GM18519 (cell line): ENCODE measurements around the gene KPNA2.
"Not testable (repeated sequence)": the region's sequence is repeated elsewhere in the genome, so short reads cannot be mapped to it uniquely, and the experiment has no call there.

ENCODE experiments used
- ATAC-seq: cut with Tn5 transposase; IDR thresholded peaks from one replicate; pipeline ENCODE4 v1.9.1; 2021; ENCODE audit warnings: mild to moderate bottlenecking, moderate library complexity; ENCODE audit not compliant: unreplicated experiment, low FRiP score

The KPNA2 gene

DNA sequence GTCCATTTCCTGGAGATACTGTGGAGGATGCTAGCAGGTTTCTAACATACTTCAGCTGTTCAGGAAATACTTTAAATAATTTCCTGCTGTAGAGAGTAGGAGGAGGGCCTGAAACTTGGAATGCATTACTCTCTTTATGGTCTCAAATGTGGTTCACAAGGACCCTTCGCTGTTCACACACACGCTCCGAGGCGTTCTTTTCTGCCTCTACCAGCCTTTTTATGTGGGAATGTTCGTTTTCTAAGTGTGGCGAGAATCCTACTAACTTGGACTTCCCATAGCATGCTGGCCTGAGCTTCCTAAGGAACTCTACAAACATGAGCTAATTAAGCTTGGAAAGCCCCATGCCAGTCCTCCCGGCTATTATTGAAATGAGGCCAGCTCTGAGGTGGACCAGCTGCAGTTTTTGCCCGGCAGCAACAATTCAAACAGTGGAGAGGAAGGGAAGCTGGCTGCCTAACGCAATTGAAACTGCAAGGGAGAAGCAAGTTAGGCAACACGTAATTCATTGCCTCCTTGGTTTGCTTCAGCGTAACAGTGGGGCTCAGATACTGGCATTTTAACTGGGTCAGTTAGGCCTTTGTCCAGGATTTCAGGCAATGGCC, 18.9 kb downstream of the KPNA2 start:
- no peak for ATAC-seq

DNA sequence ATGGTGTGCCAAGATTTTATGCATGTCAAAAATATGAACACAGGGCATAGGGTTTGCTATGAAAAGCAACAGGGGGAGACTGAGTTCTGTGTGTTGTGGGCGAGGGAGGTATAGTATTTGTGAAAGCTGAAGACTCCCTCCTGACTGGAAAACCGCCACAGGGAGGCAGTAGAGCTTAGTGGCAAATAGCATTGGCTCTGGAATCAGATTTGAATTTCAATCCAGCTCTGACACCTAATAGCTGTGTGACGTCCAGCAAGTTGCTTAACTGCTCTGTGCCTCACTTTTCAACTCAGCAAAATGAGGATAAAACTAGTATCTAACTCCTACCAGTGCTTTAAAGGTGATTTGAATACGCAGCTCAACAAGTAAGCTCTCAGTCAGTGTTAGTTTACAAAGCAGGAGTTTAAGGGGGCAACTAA, 22.0 kb downstream of the KPNA2 start:
- no peak for ATAC-seq

DNA sequence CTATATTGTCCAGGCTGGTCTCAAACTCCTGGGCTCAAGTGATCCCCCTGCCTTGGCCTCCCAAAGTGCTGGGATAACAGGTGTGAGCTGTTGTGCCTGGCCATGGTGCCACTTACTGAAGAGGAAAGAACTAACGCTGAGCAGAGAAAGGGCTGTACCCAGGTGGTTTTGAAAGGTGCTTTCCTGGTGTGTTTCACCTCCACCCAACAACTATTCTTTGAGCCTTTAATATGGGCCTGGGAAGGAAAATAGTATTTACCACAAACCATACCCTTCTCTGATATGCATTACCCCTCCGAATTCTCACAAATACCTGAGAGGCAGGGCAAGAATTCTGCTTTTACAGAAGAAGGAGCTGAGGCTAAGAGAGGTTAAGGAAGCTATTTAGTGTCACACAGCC, 24.8 kb downstream of the KPNA2 start:
- no peak for ATAC-seq

DNA sequence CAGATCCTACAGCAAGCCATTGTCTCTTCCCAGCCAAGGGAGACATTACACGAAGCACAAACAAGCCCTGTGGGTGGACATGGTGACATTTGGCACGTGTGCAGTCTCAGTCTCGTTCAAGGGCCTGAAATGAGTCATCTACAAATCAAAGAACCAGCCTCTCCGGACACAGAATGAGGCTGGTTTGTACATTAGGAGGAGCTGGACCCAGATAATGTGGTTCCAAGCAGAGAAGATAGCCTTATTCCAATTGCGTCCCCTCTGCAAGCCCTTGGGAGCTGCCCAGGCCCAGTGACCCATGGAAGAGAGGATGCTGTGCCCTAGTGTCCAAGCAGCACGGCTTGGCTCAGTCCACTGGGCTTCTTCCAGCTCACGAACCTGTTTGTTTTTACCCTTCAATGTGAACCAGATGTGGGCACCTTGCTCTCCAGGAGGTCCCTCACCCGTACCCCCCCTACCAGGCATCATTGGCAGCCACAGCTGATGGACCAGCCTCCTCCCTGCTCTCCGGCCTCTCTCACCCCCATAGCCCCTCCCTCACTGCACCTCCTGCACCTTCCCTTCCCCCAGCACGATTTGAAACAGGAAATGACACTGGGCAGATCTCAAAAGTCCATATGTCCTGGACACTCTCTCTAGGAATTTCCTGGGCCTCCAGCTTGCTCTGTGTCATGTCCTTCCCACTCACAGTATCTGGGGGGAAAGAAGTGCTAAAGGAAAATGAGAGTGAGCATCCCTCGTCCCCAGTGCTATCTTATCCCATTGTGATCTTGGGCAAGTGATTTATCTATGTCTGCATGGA, 26.2 kb downstream of the KPNA2 start:
- no peak for ATAC-seq

DNA sequence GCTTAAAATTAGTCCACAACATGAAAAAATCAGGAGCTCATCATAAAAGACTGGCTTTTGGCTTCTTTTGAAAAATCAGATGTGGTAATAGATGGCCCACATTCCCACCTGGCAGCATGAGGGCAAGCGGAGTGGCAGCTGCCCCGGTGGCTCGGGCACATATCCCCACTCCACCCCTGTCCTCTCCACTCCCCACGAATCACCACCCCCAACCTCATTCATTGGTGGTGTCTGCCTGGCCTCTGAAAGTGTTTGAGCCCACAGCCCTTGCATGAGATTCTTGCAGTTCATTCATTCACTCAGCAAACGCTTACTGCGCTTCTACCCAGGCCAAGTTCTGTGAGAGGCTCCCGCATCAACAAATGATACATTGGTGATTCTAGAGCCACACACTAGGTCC, 29.8 kb downstream of the KPNA2 start:
- not testable (repeated sequence) for ATAC-seq

DNA sequence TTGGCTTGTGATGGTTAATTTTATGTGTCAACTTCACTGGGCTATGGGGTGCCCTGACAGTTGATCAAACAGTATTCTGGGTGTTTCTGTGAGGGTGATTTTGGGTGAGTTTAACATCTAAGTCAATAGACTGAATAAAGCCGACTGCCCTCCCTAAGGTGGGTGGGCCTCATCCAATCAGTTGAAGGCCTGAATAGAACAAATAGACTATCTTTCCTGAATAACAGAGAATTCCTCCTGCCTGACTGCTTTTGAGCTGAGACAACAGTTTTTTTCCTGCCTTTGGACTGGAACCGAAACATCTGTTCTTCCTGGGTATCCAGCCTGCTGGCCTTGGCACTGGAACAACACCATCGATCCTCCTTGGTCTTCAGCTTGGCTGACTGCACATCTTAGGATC, 33.0 kb downstream of the KPNA2 start:
- ATAC-seq = not testable (repeated sequence)

DNA sequence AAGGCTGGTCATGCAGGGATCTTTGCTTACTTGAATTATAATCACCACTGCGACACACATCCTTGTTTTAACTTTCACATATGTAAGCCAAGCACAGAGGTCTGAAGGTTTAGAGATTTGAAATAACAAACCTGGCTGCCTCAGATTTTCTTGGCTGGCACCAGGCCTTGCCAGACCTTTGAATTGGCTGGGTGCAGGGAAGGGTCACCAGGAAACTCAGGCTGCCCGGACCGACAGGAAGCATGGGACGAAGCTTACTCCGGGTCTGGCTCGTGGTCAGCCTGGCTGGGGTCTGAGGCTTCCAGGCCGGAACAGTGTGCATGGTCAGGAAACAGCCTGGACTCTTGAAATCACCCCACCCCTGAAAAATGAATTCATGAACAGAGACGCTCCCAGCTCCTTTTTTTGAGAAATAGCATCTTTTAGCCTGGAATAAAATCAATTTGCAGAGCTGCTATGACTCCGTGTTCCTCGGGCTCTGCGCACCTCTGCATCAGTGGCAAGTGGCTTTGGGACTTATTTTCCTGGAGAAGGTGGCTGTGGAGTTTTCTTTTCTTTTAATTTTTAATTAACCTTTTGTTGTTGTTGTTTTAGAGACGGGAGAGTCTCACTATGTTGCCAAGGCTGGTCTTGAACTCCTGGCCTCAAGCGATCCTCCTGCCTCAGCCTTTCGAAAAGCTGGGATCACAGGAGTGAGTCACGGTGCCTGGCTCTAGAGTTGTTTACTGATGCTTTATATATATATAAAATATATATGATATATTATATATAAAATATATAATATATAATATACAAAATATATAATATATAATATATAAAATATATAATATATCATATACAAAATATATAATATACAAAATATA, 35.3 kb downstream of the KPNA2 start:
- ATAC-seq = not testable (repeated sequence)

DNA sequence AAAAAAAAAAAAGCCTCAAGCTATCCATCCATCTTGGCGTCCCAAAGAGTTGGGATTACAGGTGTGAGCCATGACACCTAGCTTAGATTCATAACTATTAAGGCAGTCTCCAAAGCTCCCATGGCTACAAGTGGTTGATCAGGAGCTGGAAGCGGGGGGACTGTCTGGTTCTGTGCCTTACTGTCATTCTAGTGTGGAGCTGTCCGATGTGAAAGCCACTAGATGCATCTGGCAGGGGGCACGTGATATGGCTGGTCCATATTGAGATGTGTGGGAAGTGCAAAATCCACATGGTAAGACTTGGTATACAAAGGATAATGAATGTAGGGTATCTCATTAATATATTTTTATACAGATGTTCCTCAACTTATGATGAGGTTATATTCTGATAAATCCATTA, 38.7 kb downstream of the KPNA2 start:
- ATAC-seq = no peak

DNA sequence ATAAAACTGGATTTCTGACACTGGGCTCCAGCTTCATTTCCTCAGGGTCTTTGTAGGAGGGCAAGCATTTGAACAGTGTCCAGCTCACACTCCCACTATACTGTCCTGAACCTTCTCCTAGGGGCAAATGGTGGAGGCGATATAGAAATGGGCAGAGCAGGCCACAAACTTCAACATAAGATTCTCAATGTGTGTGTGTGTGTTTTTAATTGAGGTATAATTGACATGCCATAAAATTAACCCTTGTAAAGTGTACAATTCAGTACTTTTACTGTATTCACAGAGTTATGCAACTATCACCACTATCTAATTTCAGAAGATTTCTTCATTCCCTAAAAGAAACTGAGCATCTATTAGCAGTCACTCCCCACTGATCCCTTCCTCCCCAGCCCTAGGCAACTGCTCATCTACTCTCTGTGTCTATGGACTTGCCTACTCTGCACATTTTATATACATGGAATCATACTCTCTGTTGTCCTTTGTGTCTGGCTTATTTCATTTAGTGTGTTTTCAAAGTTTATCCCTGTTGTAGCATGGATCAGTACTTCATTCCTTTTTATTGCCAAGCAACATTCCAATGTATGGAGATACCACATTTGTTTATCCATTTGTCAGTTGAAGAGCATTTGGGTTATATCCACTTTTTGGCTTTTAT, 40.5 kb downstream of the KPNA2 start:
- not testable (repeated sequence) for ATAC-seq

DNA sequence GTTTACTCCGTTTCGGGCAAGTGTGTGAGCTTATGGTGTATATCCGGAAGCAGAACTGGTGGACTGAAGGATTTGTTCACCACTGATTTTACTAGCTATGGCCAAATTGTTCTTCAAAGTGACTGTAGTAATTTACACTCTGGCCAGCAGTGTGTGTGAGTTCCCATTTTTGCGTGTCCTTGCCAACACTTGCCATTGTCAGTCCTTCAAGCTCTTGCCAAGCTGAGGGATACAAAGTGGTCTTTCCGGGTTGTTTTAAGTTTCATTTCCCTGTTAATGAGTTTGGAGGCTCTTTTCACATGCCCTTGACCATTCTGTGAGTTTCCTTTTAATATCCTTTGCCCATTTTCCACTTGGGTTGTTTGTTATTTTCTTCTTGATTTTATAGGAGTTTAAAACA, 42.0 kb downstream of the KPNA2 start:
- ATAC-seq = not testable (repeated sequence)

DNA sequence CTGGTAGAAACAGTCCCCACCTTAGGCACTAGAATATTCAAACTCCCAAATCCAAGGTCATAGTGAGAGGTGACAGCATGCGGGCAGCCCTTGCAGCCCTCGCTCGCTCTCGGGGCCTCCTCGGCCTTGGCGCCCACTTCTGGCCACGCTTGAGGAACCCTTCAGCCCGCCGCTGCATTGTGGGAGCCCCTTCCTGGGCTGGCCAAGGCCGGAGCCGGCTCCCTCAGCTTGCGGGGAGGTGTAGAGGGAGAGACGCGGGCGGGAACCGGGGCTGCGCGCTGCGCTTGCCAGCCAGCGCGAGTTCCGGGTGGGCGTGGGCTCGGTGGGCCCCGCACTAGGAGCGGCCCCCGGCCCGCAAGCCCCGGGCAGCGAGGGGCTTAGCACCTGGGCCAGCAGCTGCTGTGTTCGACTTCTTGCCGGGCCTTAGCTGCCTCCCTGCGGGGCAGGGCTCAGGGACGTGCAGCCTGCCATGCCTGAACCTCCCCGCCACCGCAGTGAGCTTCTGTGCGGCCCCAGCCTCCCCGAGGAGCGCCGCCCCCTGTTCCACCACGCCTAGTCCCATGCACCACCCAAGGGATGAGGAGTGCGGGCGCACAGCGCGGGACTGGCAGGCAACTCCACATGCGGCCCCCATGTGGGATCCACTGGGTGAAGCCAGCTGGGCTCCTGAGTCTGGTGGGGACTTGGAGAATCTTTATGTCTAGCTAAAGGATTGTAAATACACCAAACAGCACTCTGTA, 45.0 kb downstream of the KPNA2 start:
- ATAC-seq = no peak

DNA sequence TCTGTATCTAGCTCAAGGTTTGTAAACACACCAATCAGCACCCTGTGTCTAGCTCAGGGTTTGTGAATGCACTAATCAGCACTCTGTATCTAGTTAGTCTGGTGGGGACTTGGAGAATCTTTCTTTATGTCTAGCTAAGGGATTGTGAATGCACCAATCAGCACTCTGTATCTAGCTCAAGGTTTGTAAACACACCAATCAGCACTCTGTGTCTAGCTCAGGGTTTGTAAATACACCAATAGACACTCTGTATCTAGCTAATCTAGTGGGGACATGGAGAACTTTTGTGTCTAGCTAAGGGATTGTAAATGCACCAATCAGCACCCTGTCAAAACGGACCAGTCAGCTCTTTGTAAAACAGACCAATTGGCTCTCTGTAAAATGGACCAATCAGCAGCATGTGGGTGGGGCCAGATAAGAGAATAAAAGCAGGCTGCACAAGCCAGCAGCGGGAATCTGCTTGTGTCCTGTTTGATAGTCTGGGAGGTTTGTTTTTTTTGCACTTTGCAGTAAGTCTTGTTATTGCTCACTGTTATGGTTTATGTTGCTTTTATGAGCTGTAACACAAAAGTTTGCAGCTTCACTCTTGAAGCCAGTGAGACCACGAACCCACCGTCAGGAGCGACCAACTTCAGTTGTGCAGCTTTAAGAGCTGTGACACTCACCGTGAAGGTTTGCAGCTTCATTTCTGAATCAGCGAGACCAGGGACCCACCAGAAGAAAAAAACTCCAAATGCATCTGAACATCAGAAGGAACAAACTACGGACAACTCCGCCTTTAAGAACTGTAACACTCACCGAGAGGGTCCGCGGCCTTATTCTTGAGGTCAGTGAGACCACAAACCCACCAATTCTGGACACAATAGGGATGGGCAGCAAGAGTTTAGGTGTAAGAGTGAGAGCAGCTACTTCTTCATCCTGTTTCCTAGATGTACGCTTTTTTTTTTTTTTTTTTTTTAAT, 46.0 kb downstream of the KPNA2 start:
- ATAC-seq = not testable (repeated sequence)

DNA sequence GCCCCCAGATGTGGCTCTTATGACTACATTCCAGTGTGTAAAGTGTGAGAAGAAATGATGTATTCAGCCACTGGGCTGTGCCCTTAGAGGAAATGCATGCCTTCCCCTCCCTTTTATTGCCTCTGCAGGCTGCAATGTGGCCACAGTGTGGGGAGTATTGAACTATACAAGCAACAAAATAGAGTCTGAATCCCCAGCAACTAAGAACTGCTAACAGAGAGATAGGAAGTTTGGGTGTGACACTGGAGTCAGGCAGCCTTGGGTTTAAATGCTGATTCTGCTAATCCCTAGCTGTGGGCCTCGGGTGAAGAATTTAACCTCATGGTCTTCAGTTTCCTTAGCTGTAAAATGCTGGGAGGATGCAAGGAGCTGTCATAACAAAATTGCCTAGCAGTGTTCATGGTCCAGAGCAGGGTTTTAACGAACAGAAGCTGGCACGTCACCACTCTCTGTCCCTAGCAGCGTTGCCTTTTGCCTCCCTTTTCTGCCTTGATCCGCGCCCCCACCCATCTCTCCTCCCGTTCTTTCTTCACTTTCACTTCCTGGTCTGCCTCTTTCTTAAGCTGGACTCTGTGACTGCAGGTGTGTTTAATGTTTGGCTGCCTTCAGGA, 50.3 kb downstream of the KPNA2 start:
- ATAC-seq = no peak

DNA sequence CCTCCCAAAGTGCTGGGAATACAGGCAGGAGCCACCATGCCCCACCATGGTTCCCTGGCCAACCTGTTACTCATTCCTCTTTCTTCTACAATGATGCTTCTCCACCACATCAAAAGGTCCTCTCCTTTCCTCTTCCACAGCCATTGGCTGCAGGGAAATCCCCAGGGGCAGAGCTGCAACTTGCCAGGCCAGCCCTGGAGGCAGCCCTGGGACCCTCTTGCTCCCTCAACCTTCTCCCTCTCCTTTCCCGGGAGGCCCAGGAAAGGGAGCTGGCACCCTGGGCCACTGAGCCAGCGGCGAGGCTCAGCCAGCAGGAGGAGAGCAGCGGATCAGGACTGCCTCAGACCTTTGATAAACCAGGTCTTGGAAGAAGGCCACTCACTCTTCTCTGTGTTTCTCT, 51.1 kb downstream of the KPNA2 start:
- ATAC-seq = not testable (repeated sequence)

DNA sequence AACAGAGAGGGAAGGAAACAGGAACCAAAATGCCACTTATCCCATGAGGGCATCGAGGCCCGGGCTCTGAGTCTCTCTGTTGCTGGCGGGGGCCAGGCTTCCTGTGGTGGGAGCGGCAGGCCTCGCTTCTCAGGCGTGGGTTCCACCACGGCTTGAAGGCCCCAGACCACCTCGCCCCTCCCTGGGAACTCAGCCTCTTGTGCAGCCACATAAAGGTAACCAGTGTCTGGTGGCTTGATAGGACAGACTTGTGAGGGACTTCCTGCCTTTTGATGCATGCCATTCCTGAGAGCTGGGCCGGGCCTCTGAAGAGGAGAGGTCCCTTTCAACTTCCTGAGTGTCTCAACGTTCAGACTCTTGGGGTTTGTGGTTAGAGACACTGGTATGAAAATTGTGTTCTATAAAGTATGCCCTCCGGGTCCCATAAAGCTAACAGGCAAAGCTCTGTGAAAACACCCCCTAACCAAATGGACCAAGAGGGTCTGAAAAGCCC, 51.6 kb downstream of the KPNA2 start:
- ATAC-seq = not testable (repeated sequence)

DNA sequence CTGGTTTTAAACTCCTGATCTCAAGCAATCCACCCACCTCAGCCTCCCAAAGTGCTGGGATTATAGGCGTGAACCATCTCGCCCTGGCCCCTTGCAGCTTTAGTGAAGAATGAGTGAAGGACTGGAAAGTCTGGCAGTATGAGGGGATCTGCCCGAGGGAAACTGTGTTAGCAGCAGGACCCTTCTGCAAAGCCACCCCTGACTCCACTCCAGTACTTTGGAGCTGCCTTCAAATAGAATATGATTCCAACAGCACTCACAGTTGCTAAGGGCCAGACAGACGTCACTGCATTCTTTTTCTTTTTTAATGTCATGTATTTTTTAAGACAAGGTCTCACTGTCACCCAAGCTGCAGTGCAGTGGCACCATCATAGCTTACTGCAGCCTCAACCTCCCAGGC, 52.3 kb downstream of the KPNA2 start:
- no peak for ATAC-seq

DNA sequence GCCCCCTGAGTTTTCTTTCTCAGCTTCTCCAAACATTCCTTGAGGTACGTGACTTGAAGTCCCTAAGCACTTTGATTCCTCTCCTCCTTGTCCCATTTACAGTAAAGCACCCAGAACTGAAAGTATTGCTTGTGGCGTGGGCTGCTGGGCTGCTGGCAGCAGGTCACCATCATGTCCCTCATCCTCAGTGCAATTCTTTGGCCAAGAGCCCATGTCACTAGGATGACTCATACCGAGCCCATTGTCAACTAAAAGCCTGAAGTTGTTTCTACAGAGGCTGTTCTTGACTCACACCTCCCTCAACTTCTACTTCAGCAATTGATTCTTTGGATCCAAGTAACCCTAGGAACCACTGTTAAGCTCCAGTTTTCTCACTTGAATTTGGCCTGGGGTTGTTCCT, 54.3 kb downstream of the KPNA2 start:
- ATAC-seq = no peak

DNA sequence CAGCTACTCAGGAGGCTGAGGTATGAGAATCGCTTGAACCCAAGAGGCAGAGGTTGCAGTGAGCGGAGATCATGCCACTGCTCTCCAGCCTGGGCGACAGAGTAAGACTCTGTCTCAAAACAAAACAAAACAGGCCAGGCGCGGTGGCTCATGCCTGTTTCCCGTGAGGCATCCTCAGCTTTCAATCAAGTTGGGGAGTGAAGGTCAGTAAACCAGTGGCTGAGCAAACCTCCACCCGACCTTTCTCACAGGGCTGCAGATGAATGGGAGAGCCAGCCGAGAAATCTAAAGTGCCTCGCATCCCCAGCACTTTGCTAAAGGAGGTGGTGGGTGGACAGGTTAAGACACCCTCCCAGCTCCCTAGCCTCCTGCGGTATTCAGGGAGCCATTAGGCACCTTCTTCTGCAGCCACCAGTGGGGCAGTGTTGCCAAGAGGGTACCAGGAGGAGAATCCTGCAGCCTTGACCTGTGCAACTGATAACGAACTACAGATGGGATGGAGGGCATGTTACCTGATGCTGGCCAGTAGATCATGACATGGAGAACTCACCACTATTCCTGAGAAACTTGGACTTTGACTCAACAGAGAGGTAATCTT, 59.0 kb downstream of the KPNA2 start:
- ATAC-seq = no peak
